Activated CD4-positive, alpha-beta T cell treated with anti-CD3 and anti-CD28 coated beads, Interleukin-2, amount 50 U/mL, for 16 hours (primary cell): ENCODE measurements around the gene RAD50.
"Not testable (repeated sequence)": the region's sequence is repeated elsewhere in the genome, so short reads cannot be mapped to it uniquely, and the experiment has no call there.

Experiments
- DNase-seq: peaks from one replicate; pipeline ENCODE4 v3.0.0-alpha.2; 2020

The RAD50 gene

GRCh38 chr5:132559383-132560060 lies 2.7 kb downstream of the RAD50 start:
- DNase-seq, result no peak

GRCh38 chr5:132561601-132562000 lies 4.8 kb downstream of the RAD50 start:
- peak; percentile 27 for DNase-seq

GRCh38 chr5:132564555-132564954 lies 7.8 kb downstream of the RAD50 start:
- DNase-seq, result not testable (repeated sequence)

- peak; percentile 22 for DNase-seq
Observed at GRCh38 chr5:132566657-132567056, 9.9 kb downstream of the RAD50 start.

- DNase-seq, result peak; percentile 14
Observed at GRCh38 chr5:132576123-132576522, 19.3 kb downstream of the RAD50 start.

- DNase-seq, result not testable (repeated sequence)
Observed at GRCh38 chr5:132584560-132584959, 27.8 kb downstream of the RAD50 start.

GRCh38 chr5:132586063-132586462 lies 29.3 kb downstream of the RAD50 start:
- DNase-seq, result peak; percentile 43

GRCh38 chr5:132589467-132589866 lies 32.7 kb downstream of the RAD50 start:
- DNase-seq, result no peak

- DNase-seq, result no peak
Observed at GRCh38 chr5:132591145-132591544, 34.4 kb downstream of the RAD50 start.

GRCh38 chr5:132592521-132592920 lies 35.7 kb downstream of the RAD50 start:
- DNase-seq, result no peak

GRCh38 chr5:132594170-132594569 lies 37.4 kb downstream of the RAD50 start:
- DNase-seq, result no peak

- no peak for DNase-seq
Observed at GRCh38 chr5:132595624-132596023, 38.8 kb downstream of the RAD50 start.

- DNase-seq, result no peak
Observed at GRCh38 chr5:132601071-132601728, 44.4 kb downstream of the RAD50 start.

GRCh38 chr5:132607095-132607494 lies 50.3 kb downstream of the RAD50 start:
- DNase-seq, result peak; percentile 64

- no peak for DNase-seq
Observed at GRCh38 chr5:132608107-132608506, 51.3 kb downstream of the RAD50 start.

- DNase-seq, result no peak
Observed at GRCh38 chr5:132611965-132612364, 55.2 kb downstream of the RAD50 start.

GRCh38 chr5:132612846-132613245 lies 56.1 kb downstream of the RAD50 start:
- no peak for DNase-seq

- DNase-seq, result no peak
Observed at GRCh38 chr5:132621699-132622098, 64.9 kb downstream of the RAD50 start.

GRCh38 chr5:132622608-132623007 lies 65.8 kb downstream of the RAD50 start:
- DNase-seq, result no peak

- no peak for DNase-seq
Observed at GRCh38 chr5:132627470-132627869, 70.7 kb downstream of the RAD50 start.

GRCh38 chr5:132628814-132629213 lies 72.0 kb downstream of the RAD50 start:
- no peak for DNase-seq

- peak; percentile 34 for DNase-seq
Observed at GRCh38 chr5:132629230-132629944, 72.6 kb downstream of the RAD50 start.

GRCh38 chr5:132633587-132633986 lies 76.8 kb downstream of the RAD50 start:
- DNase-seq, result not testable (repeated sequence)

- peak; percentile 89 for DNase-seq
Observed at GRCh38 chr5:132635873-132636272, 79.1 kb downstream of the RAD50 start.
